HepG2 (cell line): ENCODE data around the gene CSDE1. TPM values are rescaled to one million over a fixed set of nuclear protein-coding genes. Genes with fewer than 3 reads are reported as not detected.

Experiments used
- ARID3A ChIP-seq: IDR thresholded peaks from 2 replicates; pipeline ENCODE4 v1.6.1; 2012; ENCODE audit warnings: low read depth, low read length, improper control_type of control experiment
- CENPBD1 ChIP-seq: sonication (generic); formaldehyde crosslinking; IDR thresholded peaks from 2 replicates; pipeline ENCODE4 v1.8.0; 2022; ENCODE audit warnings: missing genetic modification reagents, low read depth, mild to moderate bottlenecking, borderline replicate concordance
- ETV5 ChIP-seq: IDR thresholded peaks from 2 replicates; pipeline ENCODE4 v1.6.1; 2018; ENCODE audit warnings: missing biosample characterization, missing genetic modification reagents, inconsistent platforms, borderline replicate concordance
- FLYWCH1 ChIP-seq: sonication (generic); formaldehyde crosslinking; IDR thresholded peaks from 2 replicates; pipeline ENCODE4 v1.8.1; 2023; ENCODE audit warnings: mild to moderate bottlenecking, missing genetic modification reagents
- HNRNPH1 ChIP-seq: fragments of 200-400 bp; formaldehyde crosslinking; optimal IDR thresholded peaks from 2 replicates; pipeline ENCODE3; 2017; ENCODE audit warnings: mild to moderate bottlenecking, low read depth, low read length
- MEIS2 ChIP-seq: sonication (generic); formaldehyde crosslinking; IDR thresholded peaks from 2 replicates; pipeline ENCODE4 v1.9.0; 2021; ENCODE audit warnings: mild to moderate bottlenecking, missing genetic modification reagents
- NCOA1 ChIP-seq: sonication (generic); formaldehyde crosslinking; IDR thresholded peaks from 2 replicates; pipeline ENCODE4 v1.9.0; 2021; ENCODE audit warnings: missing genetic modification reagents
- PCBP2 ChIP-seq: fragments of 200-400 bp; formaldehyde crosslinking; optimal IDR thresholded peaks from 2 replicates; pipeline ENCODE3; 2018; ENCODE audit warnings: low read length, low read depth; ENCODE audit not compliant: poor library complexity, severe bottlenecking
- TSC22D2 ChIP-seq: sonication (generic); formaldehyde crosslinking; IDR thresholded peaks from 2 replicates; pipeline ENCODE4 v1.5.1; 2020; ENCODE audit warnings: missing genetic modification reagents, mild to moderate bottlenecking, borderline replicate concordance
- ZBTB20 ChIP-seq: sonication (generic); formaldehyde crosslinking; IDR thresholded peaks from 2 replicates; pipeline ENCODE4 v1.8.1; 2023; ENCODE audit warnings: missing genetic modification reagents, low read depth, mild to moderate bottlenecking, borderline replicate concordance
- ZNF253 ChIP-seq: sonication (generic); formaldehyde crosslinking; IDR thresholded peaks from 2 replicates; pipeline ENCODE4 v1.8.0; 2022; ENCODE audit warnings: mild to moderate bottlenecking, missing genetic modification reagents, borderline replicate concordance
- ZNF30 ChIP-seq: sonication (generic); formaldehyde crosslinking; IDR thresholded peaks from 2 replicates; pipeline ENCODE4 v1.5.0; 2020; ENCODE audit warnings: mild to moderate bottlenecking, missing genetic modification reagents
- ZNF414 ChIP-seq: sonication (generic); formaldehyde crosslinking; IDR thresholded peaks from 2 replicates; pipeline ENCODE4 v1.5.0; 2020; ENCODE audit warnings: missing genetic modification reagents
- ZNF512B ChIP-seq: sonication (generic); formaldehyde crosslinking; IDR thresholded peaks from 2 replicates; pipeline ENCODE4 v1.5.1; 2020; ENCODE audit warnings: missing genetic modification reagents, mild to moderate bottlenecking, borderline replicate concordance
- ZNF687 ChIP-seq: sonication (generic); formaldehyde crosslinking; IDR thresholded peaks from 2 replicates; pipeline ENCODE4 v1.5.1; 2020; ENCODE audit warnings: mild to moderate bottlenecking, missing genetic modification reagents, moderate library complexity
- ZNF7 ChIP-seq: IDR thresholded peaks from 2 replicates; pipeline ENCODE4 v1.6.1; 2016; ENCODE audit warnings: missing biosample characterization, missing genetic modification reagents
- ZNF775 ChIP-seq: sonication (generic); formaldehyde crosslinking; IDR thresholded peaks from 2 replicates; pipeline ENCODE4 v1.4.0; 2020; ENCODE audit warnings: missing genetic modification reagents, mild to moderate bottlenecking, moderate library complexity, borderline replicate concordance
- ZSCAN29 ChIP-seq: sonication (generic); formaldehyde crosslinking; conservative IDR thresholded peaks from 2 replicates; pipeline ENCODE4 v1.4.0; 2020; ENCODE audit warnings: mild to moderate bottlenecking, missing genetic modification reagents
- polyA plus RNA-seq, 8 experiments: library from polyadenylated mRNA; depleted of rRNA in 3 of 8; stranded (reverse) in 7 of 8; unstranded in 1 of 8; fragments of >200 nt; fragmentation: Illumina TruSeq in 4 of 8; extraction: Trizol in 4 of 8; gene quantifications; 2 replicates each; pipeline versions ENCODE4 v1.2.1 to v1.2.3, GENCODE V29; 2011 to 2016; ENCODE audit warnings: low read depth in 4 of 8, missing spikeins in 1 of 8, mixed read lengths in 1 of 8; ENCODE audit not compliant: insufficient read depth in 1 of 8
- total RNA-seq, 5 experiments: library from RNA; depleted of rRNA; stranded (reverse); fragments of >200 nt; fragmentation: Illumina TruSeq; extraction: Trizol; gene quantifications; 2 replicates each; pipeline ENCODE4 v1.2.3, GENCODE V29; 2016; ENCODE audit warnings: low read depth in 1 of 5

The CSDE1 gene
- total and polyA plus RNA-seq, 2 of the 13 experiments (the other 11 are each of a cell fraction or from before 2014, with no cell fraction given): 150 to 313 TPM

- TF ChIP-seq ZNF687 (CRISPR knock-in tag) (peak; percentile 95), MEIS2 (peak; percentile 65; the same call in 1 of the 2 replicates), ETV5 (CRISPR knock-in tag) (peak; percentile 84), ZNF30 (CRISPR knock-in tag) (no peak), FLYWCH1 (no peak), ZNF253 (CRISPR knock-in tag) (no peak), ZNF414 (CRISPR knock-in tag) (peak; percentile 88), PCBP2 (no peak), ZNF775 (CRISPR knock-in tag) (no peak), CENPBD1 (no peak), ZNF7 (CRISPR knock-in tag) (no peak), NCOA1 (no peak), ZNF512B (CRISPR knock-in tag) (0 out of 2 replicates have a peak, but pooled peaks have one; percentile 83), TSC22D2 (CRISPR knock-in tag) (peak; percentile 69; the same call in 1 of the 2 replicates), ZSCAN29 (peak; percentile 89), HNRNPH1 (no peak), ARID3A (no peak), ZBTB20 (CRISPR knock-in tag) (no peak)
Observed at GRCh38 chr1:114780344-114781226, 22.8 kb upstream of the CSDE1 start, which contains the start of gene SIKE1 (continued).
